Mucosa of gallbladder (tissue), 1 donor: Measurements from ENCODE around the gene PABPN1. TPM values are rescaled to one million over a fixed set of nuclear protein-coding genes. Genes with fewer than 3 reads are reported as not detected.
A peak's percentile ranks its signal among the peaks of the same experiment; 100 is the strongest.

Source experiments
- DNase-seq: peaks from one replicate; pipeline ENCODE4 v3.0.0-alpha.2; 2020; ENCODE audit warnings: low spot score
- total RNA-seq: library from RNA; stranded (reverse); gene quantifications from one replicate; pipeline ENCODE4 v1.2.1, GENCODE V29; 2021
- donor health status: DM: no; HTN: no; CAD: no.

Gene PABPN1
- total RNA-seq, 1 donor from 2014 or later: 186 TPM

DNA sequence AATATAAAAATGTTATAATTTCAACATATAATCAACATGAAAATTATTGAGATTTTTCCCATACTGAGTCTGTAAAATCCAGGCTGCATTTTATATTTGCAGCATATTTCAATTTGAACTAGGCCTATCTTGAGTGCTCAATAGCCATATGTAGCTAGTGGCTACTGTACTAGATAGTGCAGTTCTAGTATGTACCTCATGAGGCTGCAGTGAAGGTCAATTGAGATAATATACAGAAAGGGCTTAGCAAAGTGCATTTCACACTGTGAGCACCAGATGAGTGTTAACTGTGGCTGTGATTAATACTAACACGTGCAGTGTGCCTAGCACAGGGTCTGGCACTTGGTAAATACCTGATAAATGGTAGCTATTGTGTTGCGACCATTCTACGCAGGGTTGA, 36.8 kb downstream of the PABPN1 start:
- no peak for DNase-seq

- DNase-seq: no peak
Measured at GRCh38 chr14:23358553-23359166, 37.4 kb downstream of the PABPN1 start.

DNA sequence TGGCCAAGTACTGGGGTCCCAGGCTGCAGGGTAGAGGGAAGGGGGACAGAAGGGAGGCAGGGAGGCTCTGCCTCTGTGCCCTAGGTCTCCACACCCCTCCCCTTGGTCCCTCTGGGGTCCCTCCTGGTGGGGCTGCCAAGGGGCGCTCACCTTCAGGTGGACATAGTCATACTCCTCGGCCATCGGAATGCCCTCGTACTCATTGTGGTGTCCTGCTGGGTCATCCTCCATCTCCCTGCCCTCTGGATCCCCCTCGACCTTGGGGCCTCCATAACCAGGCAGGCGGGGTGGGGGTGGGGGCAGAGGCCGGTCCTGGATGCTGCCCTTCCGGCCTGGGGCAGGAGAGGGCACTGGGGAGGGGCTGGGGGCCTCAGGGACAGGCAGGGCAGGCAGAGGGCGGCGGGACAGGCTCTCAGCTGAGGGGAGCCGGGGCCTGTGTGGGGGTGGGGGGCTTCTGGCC, 37.9 kb downstream of the PABPN1 start:
- DNase-seq: no peak

DNA sequence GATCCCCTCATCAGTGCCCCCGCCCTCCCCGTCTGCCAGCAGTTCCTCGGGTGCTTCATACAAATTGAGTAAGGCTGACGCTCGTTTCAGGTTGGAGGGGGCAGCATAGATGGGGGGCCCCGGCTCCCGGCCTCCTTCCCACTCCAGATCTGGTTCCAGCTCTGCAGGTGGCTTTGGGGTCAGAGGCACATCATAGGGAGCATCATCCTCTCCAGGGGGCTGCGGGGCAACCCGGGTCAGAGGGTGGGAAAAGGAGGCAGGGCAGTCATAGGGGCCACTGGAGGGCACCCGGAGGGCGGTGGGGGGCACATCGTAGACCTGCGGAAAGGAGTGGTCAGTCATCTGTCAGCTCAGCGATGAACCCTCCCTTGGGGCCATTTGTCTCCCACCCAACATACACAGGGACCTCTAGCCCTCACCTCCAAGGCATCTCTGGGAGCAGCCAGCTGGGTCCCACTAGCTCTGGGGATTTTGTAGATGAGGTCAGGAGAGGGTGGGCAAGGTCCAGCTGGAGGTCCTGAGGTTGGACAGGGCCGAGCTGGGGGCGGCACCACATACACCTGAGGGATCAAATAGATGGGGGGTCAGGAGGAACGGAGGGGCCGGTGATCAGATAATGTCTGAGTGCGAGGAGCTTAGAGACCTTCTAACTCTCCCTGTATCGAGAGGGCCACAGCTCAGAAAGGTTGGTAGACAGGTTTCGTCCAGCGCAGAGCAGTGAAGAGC, 38.6 kb downstream of the PABPN1 start:
- no peak for DNase-seq

DNA sequence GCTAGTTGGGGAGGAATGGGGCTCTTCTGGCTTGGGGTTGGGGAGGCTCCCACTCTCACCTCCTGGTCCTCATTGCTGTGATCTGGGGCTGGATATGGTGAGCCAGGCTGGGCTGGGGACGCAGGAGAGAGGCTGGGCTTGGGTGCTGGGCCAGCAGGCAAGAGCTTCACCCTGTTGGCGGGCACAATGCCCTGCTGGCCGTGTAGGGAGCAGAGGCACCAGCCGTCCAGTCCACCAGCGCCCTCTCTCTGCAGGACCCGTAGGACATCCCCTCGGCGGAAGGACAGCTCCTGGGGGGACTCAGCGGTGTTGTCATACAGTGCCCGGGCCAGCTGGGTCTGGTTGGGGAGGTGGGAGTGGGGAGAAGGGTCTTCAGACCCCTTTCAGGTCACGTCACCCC, 39.2 kb downstream of the PABPN1 start:
- DNase-seq: no peak

DNA sequence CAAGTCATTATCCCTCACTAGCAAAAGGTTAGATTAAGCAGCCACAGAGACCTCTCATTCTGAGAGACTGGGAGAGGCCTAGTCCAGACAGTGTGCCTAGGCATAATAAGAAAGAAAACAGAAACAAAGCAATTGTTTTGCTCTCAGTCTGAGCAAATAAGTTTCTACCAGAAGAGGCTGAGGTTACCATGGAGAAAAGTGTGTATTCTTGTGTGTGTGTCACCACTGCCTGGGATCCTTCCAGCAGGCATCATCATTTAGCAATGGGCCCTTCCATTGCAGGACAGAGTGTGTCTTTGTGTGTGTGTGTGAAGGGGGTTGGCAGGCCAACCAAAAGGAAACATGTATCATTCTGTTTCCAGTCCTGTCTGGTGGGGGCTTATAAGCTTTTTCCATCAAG, 40.1 kb downstream of the PABPN1 start:
- DNase-seq: no peak

DNA sequence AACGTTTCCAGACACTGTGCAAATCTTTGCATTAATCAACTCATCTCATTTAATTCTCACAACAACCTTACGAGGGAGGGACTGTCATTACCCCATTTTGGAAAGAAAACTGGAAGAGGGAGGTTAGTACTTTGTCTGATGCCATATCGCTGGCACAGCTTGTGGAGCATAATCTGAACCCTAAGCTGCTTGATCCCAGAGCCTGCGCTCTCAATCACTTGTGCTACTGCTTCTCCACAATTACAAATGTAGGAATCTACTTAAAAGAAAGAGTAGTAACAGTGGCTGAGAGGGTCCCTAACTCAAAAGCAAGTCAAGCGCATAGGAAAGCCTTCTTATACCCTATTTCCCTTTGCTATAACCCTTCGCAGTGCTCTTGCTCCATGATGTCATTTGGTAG, 40.5 kb downstream of the PABPN1 start:
- DNase-seq: no peak

GRCh38 chr14:23362200-23362599, 40.9 kb downstream of the PABPN1 start:
- no peak for DNase-seq

DNA sequence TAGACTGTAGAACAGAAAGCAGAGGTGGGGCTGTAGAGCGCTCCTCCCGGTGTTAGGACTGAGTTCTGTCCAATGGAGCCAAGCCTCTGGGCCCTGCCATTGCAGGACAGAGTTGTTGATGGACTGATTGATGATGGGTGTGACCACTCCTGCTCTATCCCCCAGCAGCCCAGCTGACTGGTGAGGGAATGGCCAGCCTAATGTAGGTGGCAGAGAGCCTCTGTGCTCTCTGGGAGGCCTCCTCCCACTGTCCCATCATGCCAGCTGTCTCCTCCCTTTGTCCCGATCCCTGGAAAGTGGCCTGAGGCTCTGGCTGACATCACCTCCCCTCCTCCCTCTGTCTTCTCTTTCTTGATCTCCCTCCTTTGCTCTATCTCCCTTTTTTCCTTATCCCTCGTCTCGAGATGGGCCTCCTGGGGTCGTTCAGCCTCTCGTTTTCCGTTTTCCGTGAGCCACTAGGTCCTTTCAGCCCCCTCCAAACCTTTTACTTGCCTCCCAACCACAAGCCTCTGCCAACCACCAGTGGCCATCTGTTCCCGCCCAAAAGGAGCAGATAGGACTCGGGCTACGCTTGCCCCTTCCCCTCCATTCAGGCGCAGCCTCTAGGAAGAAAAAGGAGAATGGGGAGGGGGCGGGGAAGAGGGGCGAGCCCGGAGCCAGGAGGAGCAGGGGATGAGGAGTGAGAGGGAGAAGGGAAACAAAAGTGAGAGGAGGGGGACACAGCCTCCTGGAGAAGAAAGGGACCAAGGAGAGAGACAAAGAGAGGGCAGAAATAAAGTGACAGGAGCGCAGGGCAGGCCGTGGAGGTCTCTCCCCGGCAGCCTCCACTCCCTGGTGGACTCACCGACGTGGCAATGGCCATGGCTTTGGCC, 43.1 kb downstream of the PABPN1 start:
- no peak for DNase-seq

DNA sequence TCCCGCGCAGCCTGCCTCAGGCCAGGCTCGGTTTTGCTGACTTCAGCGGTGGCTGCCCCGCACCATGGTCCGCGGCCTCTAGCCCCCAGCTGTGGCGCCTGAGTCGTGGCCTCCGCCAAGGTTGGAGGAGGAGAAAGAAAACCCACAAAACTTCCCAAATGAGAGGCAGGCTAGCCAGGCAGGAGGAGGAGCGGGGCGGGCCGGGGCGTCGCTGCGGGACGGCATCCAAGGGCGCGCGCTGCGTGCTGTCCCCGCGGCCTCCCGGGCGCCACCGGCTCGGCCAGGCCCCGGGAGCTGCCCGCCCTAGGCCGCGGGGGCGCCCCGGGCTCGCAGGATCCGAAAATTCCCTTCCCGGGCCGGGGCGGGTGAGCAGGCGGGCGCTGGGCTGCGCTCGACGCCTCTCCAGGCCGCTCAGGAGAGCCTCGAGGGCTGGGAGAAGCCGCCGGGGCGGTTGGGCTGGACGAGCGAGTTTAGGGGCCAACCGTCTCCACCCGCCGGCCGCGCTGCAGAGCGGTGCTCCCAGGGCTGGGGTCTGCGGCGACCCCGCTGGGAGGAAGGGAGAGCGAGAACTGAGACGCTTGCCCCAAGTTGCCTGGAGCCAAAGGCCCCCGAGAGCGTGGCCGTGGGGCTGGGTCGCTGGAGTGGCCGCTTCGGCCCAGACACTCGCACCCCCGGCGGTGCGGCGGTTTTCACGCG, 43.9 kb downstream of the PABPN1 start, which contains the start of gene EFS:
Gene EFS (minus strand): TSS at position 137 of the 696 bp plus-strand sequence. CDS start 147 bp downstream, outside the sequence.
- DNase-seq: no peak

- no peak for DNase-seq
Measured at GRCh38 chr14:23365732-23366425, 44.6 kb downstream of the PABPN1 start.

DNA sequence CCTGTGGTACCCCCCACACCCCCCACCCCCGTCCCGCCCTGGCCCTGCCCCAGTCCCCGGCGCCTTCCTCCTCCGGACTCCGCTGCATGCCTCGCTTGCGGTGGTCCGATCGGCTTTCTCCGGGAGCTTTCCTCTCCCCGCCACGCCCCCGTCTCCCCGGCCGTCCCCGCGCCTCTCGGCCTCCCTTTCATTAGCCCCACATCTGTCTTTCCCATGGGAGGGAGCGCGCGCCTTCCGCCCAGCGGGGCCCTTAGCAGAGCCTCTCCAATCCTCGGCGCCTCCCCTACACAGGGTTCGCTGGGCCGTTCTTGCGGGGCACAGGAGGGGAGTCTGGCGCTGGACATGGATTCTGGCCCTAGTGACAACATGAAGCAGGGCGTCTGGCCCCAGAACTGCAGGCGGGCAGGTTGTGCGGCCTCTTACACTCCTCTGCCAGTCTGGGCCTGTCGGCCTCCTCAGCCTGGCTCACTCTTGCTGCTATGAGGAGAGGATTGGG, 45.2 kb downstream of the PABPN1 start:
- DNase-seq: peak; percentile 42

GRCh38 chr14:23370221-23370620, 49.0 kb downstream of the PABPN1 start:
- no peak for DNase-seq

- DNase-seq: no peak
Measured at GRCh38 chr14:23371865-23372264, 50.6 kb downstream of the PABPN1 start.

GRCh38 chr14:23372509-23372908, 51.3 kb downstream of the PABPN1 start, which contains the start of gene IL25:
TSS of gene IL25 (plus strand) at chr14:23372809.
- DNase-seq: no peak

GRCh38 chr14:23373041-23373440, 51.8 kb downstream of the PABPN1 start:
- no peak for DNase-seq

Other genes starting within 250 kb of the PABPN1 start
- gene ACIN1, start 226.3 kb upstream of the PABPN1 start, total RNA-seq: 196 TPM
- gene C14orf119, start 226.0 kb upstream of the PABPN1 start, total RNA-seq: 46.1 TPM
- not detected for gene CIROP, start 216.5 kb upstream of the PABPN1 start, total RNA-seq
- gene CEBPE, start 202.2 kb upstream of the PABPN1 start, total RNA-seq: 0.20 TPM
- 98.5 TPM for gene SLC7A8, start 137.8 kb upstream of the PABPN1 start, total RNA-seq
- gene RNF212B, start 83.5 kb upstream of the PABPN1 start, total RNA-seq: 0.20 TPM
- 26.0 TPM for gene HOMEZ, start 35.3 kb upstream of the PABPN1 start, total RNA-seq
- 24.4 TPM for gene PPP1R3E, start 18.6 kb upstream of the PABPN1 start, total RNA-seq
- gene BCL2L2, start 14.6 kb upstream of the PABPN1 start, total RNA-seq: 54.2 TPM
- 64.3 TPM for gene SLC22A17, start 31.4 kb downstream of the PABPN1 start, total RNA-seq
- gene EFS, start 43.7 kb downstream of the PABPN1 start, total RNA-seq: 10.8 TPM
- not detected for gene IL25, start 51.4 kb downstream of the PABPN1 start, total RNA-seq
- 2.2 TPM for gene CMTM5, start 55.6 kb downstream of the PABPN1 start, total RNA-seq
- gene MYH6, start 86.8 kb downstream of the PABPN1 start, total RNA-seq: not detected
- gene MYH7, start 114.2 kb downstream of the PABPN1 start, total RNA-seq: 0.12 TPM
- 22.9 TPM for gene NGDN, start 148.2 kb downstream of the PABPN1 start, total RNA-seq
- gene ZFHX2, start 230.3 kb downstream of the PABPN1 start, total RNA-seq: 12.5 TPM
- gene THTPA, start 234.8 kb downstream of the PABPN1 start, total RNA-seq: 29.1 TPM
- gene AP1G2, start 246.3 kb downstream of the PABPN1 start, total RNA-seq: 294 TPM